IPS-18c (cell line): ENCODE measurements around the gene UPP2.

Experiments
- H3K4me3 ChIP-seq: 2 replicates; pipeline ENCODE4 v1.7.0; 2013; ENCODE audit warnings: low read depth, mild to moderate bottlenecking, low read length, moderate library complexity; ENCODE audit not compliant: insufficient read depth
- H3K9me3 ChIP-seq: one replicate; pipeline ENCODE4 v1.6.1; 2013; ENCODE audit warnings: mild to moderate bottlenecking, low read length, moderate library complexity; ENCODE audit not compliant: control insufficient read depth, insufficient read depth

The UPP2 gene

DNA sequence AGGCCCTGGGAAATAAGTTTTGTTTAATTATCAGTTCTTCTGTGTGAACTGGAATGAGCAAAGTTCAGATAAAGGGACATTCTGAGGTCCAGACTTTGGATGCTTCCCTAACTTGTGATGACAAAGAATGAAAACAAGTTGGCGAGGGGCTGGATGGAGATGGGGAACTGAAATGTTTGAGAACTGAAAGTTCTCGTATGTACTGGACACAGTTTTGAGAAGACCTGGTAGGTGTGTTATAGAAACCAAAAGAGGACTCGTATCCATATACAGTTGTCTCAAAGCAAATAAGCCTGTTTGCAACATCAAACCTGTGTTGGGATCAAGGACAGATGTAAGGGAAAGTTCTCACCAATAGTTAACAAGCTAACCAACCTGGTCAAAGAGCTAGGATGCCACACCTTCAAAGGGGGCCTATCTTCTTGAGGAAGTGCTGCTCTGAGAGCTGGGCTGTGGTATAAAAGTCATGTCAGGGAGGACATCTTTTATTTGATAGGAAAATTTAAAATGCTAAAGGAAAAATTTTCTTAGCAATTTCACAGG lies at the start of gene UPP2:
Gene UPP2 (plus strand): TSS at position 493 of the 543 bp plus-strand sequence. CDS start 188 bp downstream, outside the sequence.
- Histone ChIP-seq H3K9me3 (no peaks in the 10 kb centered on the region), H3K4me3 (no peak within 1 kb of the TSS)

DNA sequence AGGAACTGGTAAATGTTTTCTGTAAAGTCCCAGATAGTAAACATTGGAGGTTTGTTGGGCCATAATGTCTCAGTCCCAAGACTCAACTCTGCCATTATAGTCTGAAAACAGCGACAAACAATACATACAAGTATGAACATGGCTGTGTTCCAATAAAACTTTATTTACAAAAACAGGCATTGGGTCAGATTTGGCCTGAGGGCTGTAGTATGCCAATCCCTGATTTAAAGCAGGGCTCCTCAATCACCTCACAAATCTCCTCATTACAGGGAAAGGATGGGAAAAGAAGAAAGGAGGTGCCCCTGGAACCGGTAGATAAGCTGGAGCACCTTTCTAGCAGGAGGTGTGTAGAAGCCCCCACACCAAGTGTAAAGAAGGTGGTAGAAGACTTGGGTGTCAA lies 48.9 kb upstream of the UPP2 start:
- Histone ChIP-seq H3K4me3 (no peak overlapping the region), H3K9me3 (peaks cover 2% of the 10 kb centered on the region)

DNA sequence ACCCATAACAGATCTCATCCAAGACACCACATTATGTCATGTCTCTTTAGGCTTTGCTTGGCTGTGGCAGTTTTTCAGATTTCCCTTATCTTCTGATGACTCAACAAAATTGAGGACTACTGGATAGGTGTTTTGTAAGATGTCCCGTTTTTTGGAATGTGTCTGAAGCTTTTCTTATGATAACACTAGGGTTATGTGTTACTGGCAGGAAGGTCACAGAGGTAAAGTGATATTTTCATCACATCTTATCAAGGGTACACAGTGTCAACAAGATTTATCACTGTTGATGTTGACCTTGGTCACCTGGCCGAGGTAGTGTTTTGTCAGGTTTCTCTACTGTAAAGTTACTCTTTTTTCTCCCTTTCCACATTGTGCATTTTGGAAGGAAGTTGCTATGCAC lies 44.8 kb upstream of the UPP2 start:
- no peaks in the 10 kb centered on the region for H3K9me3 ChIP-seq

DNA sequence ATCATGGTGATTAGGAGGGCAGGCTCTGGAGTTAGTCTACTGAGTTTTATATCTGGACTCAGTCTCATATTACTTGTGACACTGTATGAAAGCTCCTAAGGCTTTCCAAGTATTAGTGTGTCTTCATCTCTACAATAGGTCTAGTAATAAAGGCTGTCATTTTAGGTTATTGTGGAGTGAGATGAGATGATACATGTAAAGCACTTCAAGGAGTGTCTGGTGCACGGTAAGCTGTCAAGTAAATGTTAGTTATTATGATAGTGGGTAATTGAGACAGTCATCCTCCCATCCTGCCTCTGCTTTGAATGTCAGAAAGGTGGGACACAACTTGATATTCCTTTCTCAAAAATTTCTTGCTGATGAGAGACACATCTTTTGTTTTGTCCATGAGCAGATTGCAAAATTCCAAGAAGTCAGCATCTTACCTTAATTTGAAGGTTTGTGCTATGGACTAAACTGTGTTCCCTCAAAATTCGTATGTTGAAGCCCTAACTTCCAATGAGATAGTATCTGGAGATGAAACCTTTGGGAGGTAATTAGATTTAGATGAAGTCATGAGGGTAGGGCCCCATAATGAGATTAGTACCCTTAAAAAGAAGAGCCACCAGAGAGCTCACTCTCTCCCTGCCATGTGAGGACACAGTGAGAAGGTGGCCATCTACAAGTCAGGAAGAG lies 41.4 kb upstream of the UPP2 start:
- H3K9me3 ChIP-seq = no peaks in the 10 kb centered on the region
- no peak overlapping the region for H3K4me3 ChIP-seq

More for the DNA sequence above, 44.8 kb upstream of the UPP2 start:
- H3K4me3 ChIP-seq = no peak overlapping the region

DNA sequence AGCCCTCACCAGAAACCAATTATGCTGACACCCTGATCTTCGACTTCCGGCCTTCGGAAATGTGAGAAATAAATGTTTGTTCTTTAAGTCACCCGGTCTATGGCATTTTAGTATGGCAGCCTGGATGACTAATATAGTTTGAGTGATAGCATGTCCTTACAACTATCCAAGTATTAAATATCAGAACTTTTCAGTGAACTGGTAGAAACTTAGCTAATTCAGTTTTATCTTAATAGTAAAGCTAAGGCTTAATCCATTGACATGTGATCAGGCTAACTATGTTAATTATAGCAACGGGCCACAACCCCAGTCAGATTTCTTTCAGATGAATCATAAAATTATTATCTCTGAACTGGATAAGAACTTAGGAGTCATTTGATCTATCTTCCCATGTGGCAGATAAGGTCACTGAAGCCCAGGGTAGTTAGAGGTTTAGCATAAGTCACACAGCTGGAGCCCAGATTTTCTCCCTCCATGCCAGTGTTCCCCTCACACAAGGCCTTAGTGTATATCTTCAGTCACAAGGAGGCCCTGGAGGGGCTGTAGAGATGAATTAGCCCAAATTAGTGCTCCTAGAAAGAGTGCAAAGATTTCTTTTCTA lies 40.7 kb upstream of the UPP2 start:
- H3K4me3 ChIP-seq = no peak overlapping the region

DNA sequence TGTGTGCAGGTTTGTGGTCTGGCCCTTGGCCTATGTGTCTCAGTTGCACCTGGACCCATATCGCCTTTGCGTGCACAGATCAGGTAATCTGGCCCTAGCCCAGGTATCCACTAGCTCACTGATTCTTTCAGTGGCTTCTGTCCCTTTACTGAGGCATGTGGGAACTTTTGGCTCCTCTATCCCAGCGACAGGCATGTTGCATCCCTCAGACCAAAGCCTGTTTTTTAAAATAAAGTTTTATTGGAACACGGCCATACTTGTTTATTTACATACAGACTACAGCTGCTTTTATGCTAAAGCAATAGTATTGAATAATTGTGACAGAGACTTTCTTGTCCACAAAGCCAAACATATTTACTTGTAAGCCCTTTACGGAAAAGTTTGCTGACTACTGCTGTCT lies 39.9 kb upstream of the UPP2 start:
- H3K4me3 ChIP-seq = no peak overlapping the region
- H3K9me3 ChIP-seq = no peaks in the 10 kb centered on the region

More for the DNA sequence above, 40.7 kb upstream of the UPP2 start:
- no peaks in the 10 kb centered on the region for H3K9me3 ChIP-seq

DNA sequence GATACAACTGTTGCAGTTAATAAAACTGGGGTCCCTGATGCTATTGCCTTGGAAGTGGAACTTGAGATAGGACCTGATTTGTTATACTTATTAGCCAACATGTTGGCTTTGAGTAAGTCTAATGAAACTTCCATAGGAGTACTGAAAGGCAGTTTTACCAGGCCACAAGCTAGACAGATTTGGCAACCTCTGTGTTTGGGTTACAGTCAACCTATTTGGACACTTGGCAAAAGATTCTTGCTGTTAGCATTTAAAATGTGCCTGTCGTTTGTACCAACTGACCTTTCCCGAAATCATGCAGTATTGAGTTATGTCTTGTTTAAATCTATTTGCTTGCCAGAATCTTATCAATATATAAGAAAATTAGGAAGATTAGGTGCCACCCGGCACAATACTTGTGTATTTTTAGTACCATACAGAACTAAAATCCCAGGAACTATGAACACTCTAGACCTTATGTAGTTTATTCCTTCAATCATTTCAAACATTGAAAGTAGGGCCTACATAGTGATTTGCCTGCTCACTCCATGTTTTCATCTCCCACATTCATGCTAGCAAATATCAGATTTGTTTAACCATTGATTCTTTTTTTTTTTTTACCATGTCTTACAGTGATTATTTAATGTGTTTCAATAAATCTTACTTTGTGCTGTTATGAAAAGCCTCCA lies 35.5 kb upstream of the UPP2 start:
- Histone ChIP-seq H3K4me3 (no peak overlapping the region), H3K9me3 (no peaks in the 10 kb centered on the region)

DNA sequence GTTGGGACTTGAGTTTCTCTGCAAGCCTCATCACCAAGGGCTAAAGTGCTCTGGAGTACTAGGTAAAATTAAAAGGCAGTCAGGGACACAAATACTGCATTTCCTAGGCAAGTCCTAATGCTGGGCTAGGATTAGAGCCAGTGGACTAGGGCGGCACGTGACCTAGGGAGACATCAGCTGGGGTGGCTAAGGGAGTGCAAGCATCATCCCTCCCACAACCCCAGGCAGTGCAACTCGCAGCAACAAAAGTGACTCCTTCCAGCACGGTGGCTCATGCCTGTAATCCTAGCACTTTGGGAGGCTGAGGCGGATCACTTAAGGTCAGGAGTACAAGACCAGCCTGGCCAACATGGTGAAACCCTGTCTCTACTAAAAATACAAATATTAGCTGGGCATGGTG lies 30.7 kb upstream of the UPP2 start:
- H3K4me3 ChIP-seq = no peak overlapping the region
- H3K9me3 ChIP-seq = no peaks in the 10 kb centered on the region

DNA sequence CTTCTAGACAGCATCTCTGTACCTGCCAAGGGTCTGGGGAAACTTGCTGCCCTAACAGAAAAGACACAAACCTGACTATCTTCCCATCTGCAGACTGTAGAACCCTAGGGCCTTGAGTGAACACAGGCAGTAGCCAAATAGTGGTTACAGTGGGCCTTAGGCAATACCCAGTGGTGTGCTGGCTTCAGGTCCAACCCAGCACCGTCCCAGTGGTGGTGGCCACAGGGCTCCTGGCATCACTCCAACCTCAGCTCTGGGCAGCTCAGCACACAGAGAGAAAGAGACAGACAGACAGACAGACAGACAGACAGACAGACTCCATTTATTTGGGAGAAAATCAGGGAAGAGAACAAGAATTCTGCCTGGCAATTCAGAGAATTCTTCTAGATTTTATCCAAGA lies 29.3 kb upstream of the UPP2 start:
- H3K4me3 ChIP-seq = no peak overlapping the region
- H3K9me3 ChIP-seq = no peaks in the 10 kb centered on the region

DNA sequence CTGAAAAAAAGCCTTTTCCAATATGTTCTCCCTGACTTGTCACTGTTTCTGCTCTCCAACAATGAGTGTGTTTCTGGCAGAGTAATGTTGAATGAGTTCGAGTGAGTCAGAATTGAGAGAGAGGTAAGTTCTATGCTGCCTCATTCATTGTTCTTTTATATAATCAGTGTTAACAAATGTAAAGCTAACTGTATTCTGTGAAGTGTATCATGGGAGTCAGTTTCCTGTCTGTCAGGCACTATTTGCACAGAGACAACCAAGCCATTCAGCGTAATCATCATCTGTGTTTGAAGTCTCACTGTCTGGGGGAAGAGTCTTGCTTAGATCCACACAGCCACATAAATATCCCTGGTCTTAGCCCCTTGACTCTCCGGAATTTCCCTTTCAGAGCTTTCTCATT lies 22.0 kb upstream of the UPP2 start:
- Histone ChIP-seq H3K4me3 (no peak overlapping the region), H3K9me3 (no peaks in the 10 kb centered on the region)

DNA sequence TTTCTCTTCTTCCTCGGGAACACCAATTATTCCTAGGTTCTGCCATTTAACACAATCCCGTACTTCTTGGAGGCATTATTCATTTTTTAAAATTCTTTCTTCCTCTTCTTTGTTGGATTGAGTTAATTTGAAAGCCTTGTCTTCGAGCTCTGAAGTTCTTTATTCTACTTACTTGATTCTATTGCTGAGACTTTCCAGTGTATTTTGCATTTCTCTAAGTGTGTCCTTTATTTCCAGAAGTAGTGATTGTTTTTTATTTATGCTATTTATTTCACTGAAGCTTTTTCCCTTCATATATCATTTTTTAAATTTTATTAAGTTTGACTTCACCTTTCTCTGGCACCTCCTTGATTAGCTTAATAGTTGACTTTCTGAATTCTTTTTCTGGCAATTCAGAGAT lies 13.6 kb upstream of the UPP2 start:
- Histone ChIP-seq H3K4me3 (no peak overlapping the region), H3K9me3 (no peaks in the 10 kb centered on the region)

DNA sequence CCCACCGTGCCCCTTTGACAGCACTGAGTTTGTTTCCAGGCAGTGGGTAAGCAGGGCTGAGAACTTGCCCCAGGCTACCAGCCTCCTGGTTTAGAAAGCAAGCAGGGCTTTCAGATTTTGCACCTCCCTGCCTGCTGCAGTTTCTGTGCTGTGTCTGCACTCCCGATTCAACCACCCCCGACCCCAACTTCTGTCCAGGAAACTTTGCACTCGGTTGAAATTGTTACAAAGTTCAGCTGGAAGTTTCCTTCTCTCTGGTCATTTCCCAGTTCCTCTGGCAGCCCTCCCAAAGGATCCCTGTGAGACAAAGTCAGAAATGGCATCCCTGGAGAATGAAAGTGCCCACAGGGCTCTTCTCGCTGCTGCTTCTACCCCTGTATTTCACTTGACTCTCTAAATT lies 12.4 kb upstream of the UPP2 start:
- no peaks in the 10 kb centered on the region for H3K9me3 ChIP-seq
- H3K4me3 ChIP-seq = no peak overlapping the region

DNA sequence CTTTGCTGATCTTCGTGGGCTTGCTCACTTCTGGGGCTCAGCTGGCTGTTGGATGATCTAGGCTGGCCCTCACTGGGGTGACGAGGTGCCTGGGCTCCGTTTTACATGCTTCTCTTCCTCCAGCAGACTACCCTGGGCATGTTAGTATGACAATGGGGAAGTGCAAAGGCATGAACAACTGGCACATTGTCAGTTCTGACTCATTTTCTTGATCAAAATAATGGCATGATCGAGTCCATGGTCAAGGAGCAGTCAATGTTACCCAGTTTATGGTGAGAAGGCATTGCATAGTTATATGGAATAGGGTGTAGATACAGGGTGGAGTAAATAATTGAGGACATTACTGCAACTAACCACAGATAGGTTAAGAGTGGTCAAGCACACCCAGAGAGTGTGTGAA lies 10.0 kb upstream of the UPP2 start:
- no peaks in the 10 kb centered on the region for H3K9me3 ChIP-seq
- no peak overlapping the region for H3K4me3 ChIP-seq

DNA sequence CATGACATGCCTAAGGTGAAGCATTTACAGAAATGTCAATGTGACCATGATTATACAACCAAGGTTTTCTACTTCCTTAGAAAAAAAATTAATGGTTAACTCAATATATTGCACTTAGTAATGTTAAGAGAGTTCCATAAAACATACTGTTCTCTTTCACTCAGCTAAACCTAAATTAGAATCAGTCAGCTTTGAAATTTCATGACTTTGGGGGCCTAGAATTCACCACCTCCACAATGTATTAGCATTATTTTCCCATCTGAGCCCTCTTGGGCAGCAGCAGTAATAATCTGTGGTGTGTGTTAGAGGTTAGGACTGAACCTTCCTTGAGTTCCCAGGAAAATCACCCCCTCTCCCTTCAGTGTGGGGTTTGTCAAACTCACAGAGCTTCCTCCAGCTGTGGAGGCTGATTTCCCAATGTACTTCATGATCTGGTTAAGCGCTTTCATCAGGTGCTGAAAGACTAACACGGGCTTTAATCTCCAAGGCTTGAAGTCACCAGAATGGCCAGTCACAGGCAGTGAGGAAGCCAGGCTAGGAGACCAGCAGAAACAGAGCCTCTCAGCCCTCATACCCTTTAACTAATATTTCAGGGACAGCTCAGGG lies 7.1 kb upstream of the UPP2 start:
- H3K4me3 ChIP-seq = no peak overlapping the region
- H3K9me3 ChIP-seq = no peaks in the 10 kb centered on the region

DNA sequence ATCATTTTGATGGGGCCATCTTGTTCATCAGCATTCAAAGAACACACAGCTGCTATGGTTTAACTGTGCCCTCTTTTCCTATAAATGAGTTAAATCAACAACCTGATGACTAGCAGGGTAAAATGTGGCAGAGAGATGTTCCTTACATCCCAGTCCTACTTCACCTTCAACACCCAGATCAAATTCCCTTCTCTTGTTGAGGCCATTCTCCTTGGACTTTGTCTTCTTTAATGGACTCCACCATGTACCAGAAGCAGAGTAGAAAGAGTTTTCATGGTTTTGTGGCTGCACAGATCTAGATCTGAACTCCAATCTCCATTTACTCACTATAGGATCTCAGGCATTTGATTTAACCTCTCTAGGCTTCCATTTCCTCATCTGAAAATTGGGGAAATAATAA lies 6.4 kb upstream of the UPP2 start:
- no peaks in the 10 kb centered on the region for H3K9me3 ChIP-seq
- no peak overlapping the region for H3K4me3 ChIP-seq

DNA sequence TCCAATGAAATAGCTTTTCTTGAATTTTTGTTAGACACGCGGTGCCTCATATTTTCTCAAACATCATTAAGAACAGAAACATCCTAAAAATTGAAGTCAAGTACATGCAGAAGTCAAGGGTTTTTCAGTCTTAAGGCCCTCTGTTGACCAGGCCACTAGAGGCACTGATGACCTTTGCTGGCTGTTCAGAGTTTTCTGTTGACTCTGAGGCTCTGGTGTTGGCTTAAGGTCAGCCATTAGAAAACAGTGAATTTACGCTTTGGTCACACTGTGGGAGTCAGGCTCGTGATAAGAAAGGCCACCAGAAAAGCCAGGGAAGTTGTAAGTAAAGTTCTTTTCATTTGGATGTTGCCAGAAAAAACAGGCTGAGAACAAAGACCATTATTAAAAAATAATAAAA lies 5.8 kb upstream of the UPP2 start:
- Histone ChIP-seq H3K9me3 (no peaks in the 10 kb centered on the region), H3K4me3 (no peak overlapping the region)

DNA sequence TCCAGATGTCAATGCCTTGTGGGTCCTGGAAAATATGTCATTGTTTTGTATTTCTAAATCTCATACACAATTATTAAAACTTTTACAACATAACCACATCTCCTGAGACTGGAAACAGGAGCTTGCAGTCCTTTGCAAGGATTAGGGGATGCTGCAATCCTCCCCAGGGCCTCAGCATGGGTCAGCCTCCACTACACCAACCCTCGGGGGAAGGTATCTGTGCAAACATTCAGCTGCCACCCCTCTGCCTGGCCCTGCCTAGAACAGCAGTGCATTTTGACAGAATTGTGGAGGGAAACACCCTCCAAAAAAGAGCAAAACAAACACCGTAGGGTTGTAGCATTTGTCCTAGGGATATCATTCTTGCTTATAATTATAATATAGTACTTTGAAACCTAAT lies 4.2 kb upstream of the UPP2 start:
- Histone ChIP-seq H3K4me3 (no peak overlapping the region), H3K9me3 (no peaks in the 10 kb centered on the region)

DNA sequence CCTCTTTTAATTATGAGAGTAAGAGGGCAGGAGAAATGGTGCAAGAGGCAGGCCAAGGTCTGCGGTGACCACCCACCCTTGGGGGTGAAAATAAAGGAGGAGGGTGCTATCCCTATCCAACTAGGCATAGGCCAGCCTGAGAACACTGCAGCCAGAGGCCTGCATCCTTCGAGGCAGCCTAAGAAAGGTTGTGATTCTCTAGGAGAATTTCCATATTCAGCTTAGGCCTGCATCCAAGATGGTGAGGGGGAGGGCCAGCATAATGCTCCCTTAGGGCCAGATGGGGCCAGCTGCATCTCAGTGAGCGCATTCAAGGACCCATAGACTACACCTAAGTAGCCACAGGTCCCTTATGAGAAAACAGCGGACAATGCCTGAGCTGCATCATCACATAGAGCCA lies 3.5 kb upstream of the UPP2 start:
- no peaks in the 10 kb centered on the region for H3K9me3 ChIP-seq

More for the DNA sequence above, 3.5 kb upstream of the UPP2 start:
- no peak overlapping the region for H3K4me3 ChIP-seq
